ENCODE measurements around the gene KCNIP1. TPM values are rescaled to one million over a fixed set of nuclear protein-coding genes. Genes with fewer than 3 reads are reported as not detected.
"Not testable (repeated sequence)": the region's sequence is repeated elsewhere in the genome, so short reads cannot be mapped to it uniquely, and the experiment has no call there.

KCNIP1 gene
- total RNA-seq, 4 donors from 2014 or later, result 0.97 to 1.7 TPM; not detected in 2

- peaks cover 0 to 26% (median 0%) of the 10 kb centered on the region in 4 donors for H3K27me3 ChIP-seq
- intact Hi-C loops (cut with DNase I), result no loop called here
- H3K36me3 ChIP-seq, result no peaks in the 10 kb centered on the region
- DNase-seq (ENCODE audit: extremely low spot score), result no peak
- TF ChIP-seq CTCF (IDR thresholded peaks at IDR 0.05) (no peak), POLR2A (IDR thresholded peaks at IDR 0.05; ENCODE audit: low read depth) (no peak), POLR2AphosphoS5 (IDR thresholded peaks at IDR 0.05) (no peak), EP300 (IDR thresholded peaks at IDR 0.05) (no peak)
- H3K27ac ChIP-seq (replicated peaks in 1 of 4), result peak overlapping the region in 1 of 4 donors; percentile 27
- H3K4me1 ChIP-seq, result peaks cover 25 to 50% (median 30%) of the 10 kb centered on the region in 4 donors
- H3K4me3 ChIP-seq, result no peak overlapping the region
- no peaks in the 10 kb centered on the region for H3K9me3 ChIP-seq
- WGBS, result 53% methylated on average over 10 of the region's 10 CpGs
Measured at GRCh38 chr5:170752257-170753215, 248.7 kb downstream of the KCNIP1 start.

GRCh38 chr5:170753311-170753710, 249.5 kb downstream of the KCNIP1 start:
- peaks cover 0 to 23% (median 0%) of the 10 kb centered on the region in 4 donors for H3K27me3 ChIP-seq
- no peaks in the 10 kb centered on the region for H3K9me3 ChIP-seq
- H3K4me1 ChIP-seq, result peaks cover 30 to 52% (median 36%) of the 10 kb centered on the region in 4 donors
- no peak for DNase-seq (ENCODE audit: extremely low spot score)
- no peaks in the 10 kb centered on the region for H3K36me3 ChIP-seq
- intact Hi-C loops (cut with DNase I), result no loop called here
- no peak for TF ChIP-seq CTCF (IDR thresholded peaks at IDR 0.05)
- TF ChIP-seq POLR2A (IDR thresholded peaks at IDR 0.05; ENCODE audit: low read depth), result no peak
- no peak for TF ChIP-seq POLR2AphosphoS5 (IDR thresholded peaks at IDR 0.05)
- no peak for TF ChIP-seq EP300 (IDR thresholded peaks at IDR 0.05)
- no peak overlapping the region for H3K4me3 ChIP-seq
- no peak overlapping the region for H3K27ac ChIP-seq (replicated peaks in 1 of 4)

GRCh38 chr5:170754508-170754907, 250.7 kb downstream of the KCNIP1 start:
- H3K36me3 ChIP-seq; DNase-seq (ENCODE audit: extremely low spot score); H3K9me3 ChIP-seq; intact Hi-C loops (cut with DNase I); H3K27ac ChIP-seq (replicated peaks in 1 of 4); H3K4me3 ChIP-seq: not testable (repeated sequence)
- Histone ChIP-seq H3K27me3 (peaks cover 0 to 15% (median 0%) of the 10 kb centered on the region in 4 donors), H3K4me1 (peaks cover 30 to 43% (median 36%) of the 10 kb centered on the region in 4 donors)
- WGBS, result 73% methylated on average over 2 of the region's 2 CpGs

- no peak for TF ChIP-seq POLR2A (IDR thresholded peaks at IDR 0.05; ENCODE audit: low read depth)
- no peak for TF ChIP-seq EP300 (IDR thresholded peaks at IDR 0.05)
- TF ChIP-seq POLR2AphosphoS5 (IDR thresholded peaks at IDR 0.05), result no peak
- TF ChIP-seq CTCF (IDR thresholded peaks at IDR 0.05), result no peak
- WGBS, result 83% methylated on average over 7 of the region's 7 CpGs
- intact Hi-C loops (cut with DNase I), result no loop called here
Measured at GRCh38 chr5:170755679-170756456, 252.0 kb downstream of the KCNIP1 start.

GRCh38 chr5:170756691-170757090, 252.9 kb downstream of the KCNIP1 start:
- intact Hi-C loops (cut with DNase I), result no loop called here
- peak overlapping the region in 2 of 4 donors; percentile 18 to 34 for H3K27ac ChIP-seq (replicated peaks in 1 of 4)
- peaks cover 30 to 37% (median 36%) of the 10 kb centered on the region in 4 donors for H3K4me1 ChIP-seq

More at GRCh38 chr5:170755679-170756456, 252.0 kb downstream of the KCNIP1 start:
- no peak overlapping the region for H3K27ac ChIP-seq (replicated peaks in 1 of 4)
- no peak overlapping the region for H3K4me3 ChIP-seq
- no peak for DNase-seq (ENCODE audit: extremely low spot score)
- no peaks in the 10 kb centered on the region for H3K9me3 ChIP-seq
- H3K27me3 ChIP-seq, result peaks cover 0 to 6% (median 0%) of the 10 kb centered on the region in 4 donors
- peaks cover 30 to 39% (median 36%) of the 10 kb centered on the region in 4 donors for H3K4me1 ChIP-seq
- H3K36me3 ChIP-seq, result no peaks in the 10 kb centered on the region

More at GRCh38 chr5:170756691-170757090, 252.9 kb downstream of the KCNIP1 start:
- no peak for DNase-seq (ENCODE audit: extremely low spot score)
- no peak overlapping the region for H3K4me3 ChIP-seq
- H3K9me3 ChIP-seq, result no peaks in the 10 kb centered on the region
- TF ChIP-seq POLR2A (IDR thresholded peaks at IDR 0.05; ENCODE audit: low read depth), result no peak
- no peak for TF ChIP-seq POLR2AphosphoS5 (IDR thresholded peaks at IDR 0.05)
- TF ChIP-seq CTCF (IDR thresholded peaks at IDR 0.05), result no peak
- no peak for TF ChIP-seq EP300 (IDR thresholded peaks at IDR 0.05)
- 90% methylated on average over 8 of the region's 8 CpGs for WGBS
- no peaks in the 10 kb centered on the region for H3K36me3 ChIP-seq
- no peaks in the 10 kb centered on the region for H3K27me3 ChIP-seq

Measured in esophagus muscularis mucosa (tissue), 4 donors.